WTC11 (cell line): ENCODE results near the gene FRAT2.

ENCODE experiments used
- CTCF ChIP-seq: fragments of 200-600 bp; IDR thresholded peaks from 2 replicates; pipeline ENCODE4 v1.8.0; 2022; ENCODE audit warnings: antibody characterized with exemption
- PREB ChIP-seq: sonication (generic); formaldehyde crosslinking; IDR thresholded peaks from 2 replicates; pipeline ENCODE4 v1.8.1; 2022; ENCODE audit warnings: mild to moderate bottlenecking, missing genetic modification reagents, moderate library complexity, borderline replicate concordance
- SMAD3 ChIP-seq: sonication (generic); formaldehyde crosslinking; IDR thresholded peaks from 2 replicates; pipeline ENCODE4 v1.8.0; 2022; ENCODE audit warnings: missing genetic modification reagents, mild to moderate bottlenecking, borderline replicate concordance

DNA sequence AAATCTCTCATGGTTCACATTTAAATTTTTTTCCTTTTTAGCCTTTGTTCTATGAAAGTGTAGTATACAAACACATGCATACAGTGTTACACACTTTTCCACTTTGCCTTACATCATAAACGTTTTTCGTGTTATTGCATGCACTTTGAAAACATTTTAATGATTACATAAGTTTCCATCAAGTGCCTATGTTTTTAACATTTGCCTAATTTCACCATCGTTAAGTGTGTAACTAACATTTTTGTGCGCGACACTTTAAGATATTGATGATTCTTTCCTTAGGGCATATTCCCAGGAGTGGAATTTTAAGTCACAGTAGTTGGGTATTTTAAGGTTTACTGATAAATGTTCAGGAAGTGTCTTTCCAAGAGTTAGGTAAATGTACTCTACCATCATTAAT lies 1.5 kb upstream of the FRAT2 start:
- TF ChIP-seq SMAD3 (CRISPR knock-in tag) (no peak), CTCF (no peak), PREB (CRISPR knock-in tag) (no peak)
